Epidermal melanocyte (primary cell): ENCODE measurements around the gene SH3GL1.

Experiments
- DNase-seq: peaks from one replicate; pipeline ENCODE4 v3.0.0; 2011; ENCODE audit warnings: low spot score; ENCODE audit not compliant: insufficient read length

Gene SH3GL1

DNA sequence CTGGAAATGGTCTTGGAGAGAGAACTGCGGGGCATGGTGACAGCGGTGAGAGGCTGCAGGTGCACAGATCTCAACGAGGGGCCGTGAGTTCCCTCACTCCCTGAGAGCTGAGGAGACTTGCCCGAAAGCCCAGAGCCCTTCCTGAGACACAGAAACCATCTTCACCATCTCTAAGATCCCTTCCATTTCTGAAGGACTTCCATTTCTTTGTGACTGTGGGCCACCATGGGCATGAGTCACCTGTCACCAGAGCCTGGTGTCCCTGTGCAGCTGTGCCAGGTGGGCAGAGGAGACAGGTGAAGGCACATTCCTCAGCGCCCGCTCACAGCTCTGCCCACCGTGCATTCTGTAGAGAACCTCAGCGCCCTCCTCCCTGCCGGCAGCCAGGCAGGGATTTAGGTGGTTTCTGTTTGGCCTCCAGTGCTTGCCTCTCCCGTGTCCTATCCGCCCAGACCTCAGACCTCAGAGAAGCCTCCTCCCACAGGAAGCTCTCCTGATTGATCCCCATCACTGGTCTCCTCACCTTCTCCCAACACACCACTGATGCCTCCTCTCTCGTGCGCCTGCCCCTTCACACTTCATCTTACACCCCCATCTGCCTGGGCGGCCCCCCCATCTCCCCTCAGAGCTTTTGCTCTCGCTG, 24.2 kb downstream of the SH3GL1 start:
- no peak for DNase-seq

DNA sequence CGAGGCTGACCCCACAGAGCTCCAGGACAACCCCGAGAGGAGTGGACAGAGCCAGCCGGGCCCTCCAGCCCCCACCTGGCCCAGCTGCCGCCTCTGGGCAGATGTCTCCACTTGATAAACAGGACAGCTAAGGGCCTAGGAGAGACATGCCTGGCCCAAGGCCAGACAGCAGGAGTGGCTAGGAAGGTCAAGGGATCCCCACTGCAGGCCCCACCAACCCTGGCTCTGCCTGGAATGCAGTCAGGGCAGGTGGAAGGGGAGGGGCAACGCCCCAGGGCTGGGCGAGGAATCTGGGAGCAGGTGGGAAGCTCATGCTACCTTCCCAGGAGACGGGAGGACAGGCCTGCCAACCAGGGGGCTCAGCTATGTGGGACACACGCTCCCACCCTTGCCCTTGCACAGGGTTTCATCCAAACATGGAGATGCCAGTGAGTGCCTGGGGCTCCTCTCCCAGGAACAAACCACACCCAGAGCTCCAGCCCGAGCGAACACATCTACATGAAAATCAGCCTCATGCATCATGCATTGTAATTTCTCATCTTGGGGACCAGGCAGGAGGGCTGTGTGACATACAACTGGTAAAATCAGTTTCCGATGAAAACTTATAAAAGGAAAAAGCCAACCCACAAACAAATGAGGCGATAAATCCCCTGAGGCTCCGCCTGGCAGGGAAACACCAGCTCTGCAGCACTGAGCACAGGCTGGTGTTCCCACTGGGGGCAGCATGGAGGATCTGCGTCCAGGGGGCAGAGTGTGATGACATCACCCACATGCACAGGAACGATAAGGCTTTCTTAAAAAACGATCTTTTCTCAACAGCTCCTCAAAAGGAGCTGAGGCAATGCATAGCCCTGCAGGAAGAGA, 25.0 kb downstream of the SH3GL1 start:
- DNase-seq = no peak

DNA sequence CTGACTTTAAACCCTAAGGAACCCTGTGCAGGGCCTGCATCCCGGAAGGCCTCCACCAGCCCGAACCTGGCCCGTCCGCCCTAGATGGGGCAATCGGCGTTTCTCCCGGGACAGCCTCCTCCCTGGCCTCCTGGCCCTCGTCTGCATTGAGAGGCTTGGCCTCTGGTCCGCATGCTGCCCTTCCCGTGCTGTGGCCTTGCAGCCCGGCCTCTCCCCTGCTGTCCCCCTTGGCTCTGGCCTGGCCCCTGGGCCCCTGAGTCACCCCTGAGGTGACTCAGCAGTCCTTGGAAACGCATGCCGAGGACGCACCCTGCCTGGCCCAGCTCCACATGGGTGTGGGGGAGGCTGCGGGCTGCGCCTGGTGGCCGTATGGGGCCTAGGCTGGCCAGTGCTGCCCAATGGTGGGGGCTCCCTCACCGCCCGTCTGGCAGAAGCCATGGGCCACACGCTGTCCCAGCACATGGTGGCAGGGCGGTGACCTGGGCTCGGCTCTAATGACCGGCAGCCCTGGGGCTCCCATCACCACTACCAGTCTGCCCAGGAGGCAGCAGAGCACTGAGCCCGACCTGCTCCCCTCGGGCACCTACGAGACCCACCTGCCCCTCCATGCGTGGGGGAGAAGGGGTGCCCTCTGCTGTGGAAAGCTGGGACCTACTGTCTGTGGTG, 25.7 kb downstream of the SH3GL1 start:
- DNase-seq = no peak

DNA sequence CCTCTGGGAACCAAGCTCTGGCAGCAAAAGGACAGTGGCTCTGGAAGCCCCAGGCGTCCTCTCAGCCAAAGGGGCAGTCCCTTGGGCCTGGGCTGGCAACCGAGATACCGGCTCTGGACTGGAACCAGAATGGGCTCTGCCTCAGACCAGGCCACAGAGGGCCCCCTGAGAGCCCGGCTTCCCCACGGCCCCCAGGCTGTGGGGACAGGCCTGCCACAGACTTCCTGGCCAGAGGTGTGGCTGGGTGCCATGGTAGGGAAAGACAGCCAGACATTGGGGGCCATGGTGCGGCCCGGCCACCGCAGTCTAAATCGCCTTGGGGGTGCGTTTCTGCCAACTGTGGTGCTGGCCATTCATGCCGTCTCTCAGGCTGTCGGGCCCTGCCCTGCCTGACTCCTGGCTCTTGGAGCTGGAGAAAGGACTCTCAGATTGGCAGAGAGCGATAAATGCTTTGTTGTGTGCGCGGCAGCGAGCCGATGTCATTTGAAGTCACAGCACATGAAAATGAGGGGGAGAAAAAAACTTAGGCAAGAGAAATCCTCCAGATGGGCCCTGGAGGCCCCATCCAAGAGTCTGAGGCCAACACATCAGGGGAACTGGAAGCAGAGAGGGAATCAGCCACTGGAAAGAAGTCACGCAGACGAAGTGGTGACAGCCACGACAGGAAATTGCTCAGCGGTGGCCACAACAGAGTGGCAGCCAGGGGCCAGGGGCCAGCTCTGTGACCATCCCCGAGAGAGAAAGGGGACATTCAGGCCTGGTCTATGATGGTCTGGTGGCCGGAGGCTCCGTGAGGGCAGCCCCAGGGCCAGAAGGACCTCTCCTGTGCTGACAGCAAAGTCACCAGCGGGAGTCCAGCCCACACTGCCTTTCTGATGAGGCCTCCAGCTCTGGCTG, 26.5 kb downstream of the SH3GL1 start:
- no peak for DNase-seq

DNA sequence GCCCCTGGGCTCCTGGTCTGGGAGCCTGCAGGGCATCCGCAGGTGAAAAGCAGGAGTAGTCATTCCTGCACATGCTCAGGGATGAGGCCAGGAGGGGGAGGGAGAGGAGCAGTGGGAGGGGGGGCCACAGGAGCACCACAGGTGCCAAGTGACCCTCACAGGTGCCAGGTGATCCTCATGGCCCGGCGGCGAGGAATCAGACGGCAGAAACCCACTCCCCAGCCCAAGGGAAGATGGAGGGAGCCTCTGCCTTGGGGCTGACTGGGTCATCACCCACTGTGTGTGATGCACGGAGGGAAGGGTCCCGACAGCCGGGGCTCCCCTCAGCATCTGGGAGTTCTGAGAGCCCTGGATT, 27.4 kb downstream of the SH3GL1 start:
- DNase-seq = no peak

DNA sequence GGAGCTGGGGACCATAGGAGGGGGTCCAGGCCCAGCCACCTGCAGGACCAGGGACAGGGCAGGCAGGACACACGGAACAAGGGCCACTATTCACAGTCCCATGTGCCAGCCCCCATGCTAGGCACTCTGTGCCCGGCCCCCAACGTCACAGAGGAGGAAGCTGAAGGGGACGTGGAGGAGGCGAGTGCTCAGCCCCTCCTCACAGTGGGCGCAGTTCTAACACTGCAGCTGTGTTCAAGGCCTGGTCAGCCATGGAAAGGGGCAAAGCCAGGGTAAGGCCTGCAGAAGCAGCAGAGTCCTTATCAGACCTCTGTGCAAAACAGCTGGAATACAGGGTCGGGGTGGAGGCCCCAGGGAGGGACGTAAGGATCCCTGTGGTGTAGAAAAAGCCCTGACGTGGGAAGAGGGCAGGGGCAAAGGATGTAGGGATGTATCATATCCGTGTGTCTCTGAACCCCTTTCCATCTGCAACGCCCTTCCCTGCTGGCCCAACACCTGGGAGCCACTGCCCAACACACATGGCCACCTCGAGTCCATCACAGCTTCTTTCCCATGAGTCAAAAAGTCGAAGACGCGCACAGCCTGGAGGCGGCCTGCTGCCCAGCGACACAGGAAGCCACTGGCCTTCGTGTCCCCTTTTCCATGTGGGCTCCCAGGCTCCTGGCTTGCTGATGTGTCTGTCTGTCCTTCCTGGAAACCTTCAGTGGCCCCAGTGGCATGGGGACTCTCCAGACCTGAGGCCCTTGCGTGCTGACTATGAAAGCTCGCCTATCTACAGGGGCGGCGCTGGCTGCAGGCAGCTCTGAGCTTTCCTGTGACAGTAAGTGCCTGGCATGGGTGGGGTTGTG, 28.0 kb downstream of the SH3GL1 start:
- no peak for DNase-seq

DNA sequence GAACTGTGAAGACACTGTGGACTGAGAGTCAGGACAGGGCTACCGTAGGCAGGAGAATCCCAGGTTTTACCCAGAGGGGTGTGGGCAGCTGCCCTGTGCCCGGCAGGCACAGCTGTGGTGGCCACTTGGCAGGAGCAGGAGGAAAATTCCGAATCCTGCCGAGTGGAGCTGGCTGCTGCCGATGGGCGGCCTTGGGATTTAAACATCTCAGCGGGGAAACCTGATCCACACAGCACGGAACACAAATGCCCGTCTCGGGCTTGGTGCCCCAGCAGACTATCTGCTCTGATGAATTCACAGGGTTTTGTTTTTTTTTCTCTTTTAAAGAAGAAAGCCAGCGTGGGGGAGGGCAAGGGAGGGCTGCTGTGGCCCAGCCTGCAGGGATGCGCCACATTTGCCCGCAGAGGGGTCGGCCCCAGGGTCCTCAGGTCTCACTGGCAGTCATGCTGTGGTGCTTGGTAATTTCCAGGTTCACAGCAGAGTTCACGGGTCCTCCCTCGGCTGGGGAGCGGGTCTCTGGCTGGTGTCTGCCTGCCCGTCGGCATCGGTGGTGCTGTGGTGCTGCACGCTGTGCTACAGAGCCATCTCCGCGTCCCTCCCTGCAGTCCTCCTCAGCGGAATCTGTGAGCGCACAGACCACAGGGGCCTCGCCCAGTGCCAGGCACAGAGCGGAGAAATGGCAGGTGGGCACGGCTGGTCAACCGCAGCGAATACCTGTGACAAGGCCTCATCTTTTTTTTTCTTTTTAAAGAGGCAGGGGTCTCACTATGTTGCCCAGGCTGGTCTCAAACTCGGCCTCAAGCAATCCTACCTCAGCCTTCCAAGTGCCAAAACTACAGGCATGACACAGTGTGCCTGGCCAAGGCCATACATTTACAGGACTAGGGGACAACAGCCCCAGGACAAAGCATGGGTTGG, 28.8 kb downstream of the SH3GL1 start:
- DNase-seq = no peak

DNA sequence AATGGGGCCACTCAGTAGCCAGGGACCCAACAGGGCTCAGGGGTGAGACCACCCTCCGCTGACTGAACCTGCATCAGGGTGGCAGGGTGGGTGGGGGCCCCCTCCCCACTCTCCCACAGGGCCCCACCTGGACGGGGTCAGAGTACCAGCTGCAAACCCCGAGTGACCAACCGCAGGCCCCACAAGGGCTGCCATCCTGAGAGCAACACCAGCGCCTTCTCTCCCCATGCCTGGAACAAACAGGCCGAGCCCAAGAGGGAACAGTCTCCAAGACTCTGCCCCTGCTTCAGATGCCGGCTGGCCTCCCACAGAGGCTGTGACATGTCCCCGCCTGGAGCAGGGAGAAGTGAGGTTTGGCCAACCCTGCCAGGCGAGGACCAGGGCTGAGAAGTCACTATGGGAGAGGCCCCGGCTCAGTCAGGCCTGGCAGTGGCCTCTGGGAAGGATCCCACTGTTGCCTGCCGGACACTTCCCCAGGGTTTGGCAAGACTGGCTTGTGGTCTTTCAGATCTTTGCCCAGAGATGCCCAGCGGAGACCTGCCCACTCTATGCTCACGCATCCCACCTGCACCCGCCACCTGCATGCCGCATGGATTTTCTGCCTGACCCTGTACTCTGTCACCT, 29.8 kb downstream of the SH3GL1 start:
- no peak for DNase-seq

DNA sequence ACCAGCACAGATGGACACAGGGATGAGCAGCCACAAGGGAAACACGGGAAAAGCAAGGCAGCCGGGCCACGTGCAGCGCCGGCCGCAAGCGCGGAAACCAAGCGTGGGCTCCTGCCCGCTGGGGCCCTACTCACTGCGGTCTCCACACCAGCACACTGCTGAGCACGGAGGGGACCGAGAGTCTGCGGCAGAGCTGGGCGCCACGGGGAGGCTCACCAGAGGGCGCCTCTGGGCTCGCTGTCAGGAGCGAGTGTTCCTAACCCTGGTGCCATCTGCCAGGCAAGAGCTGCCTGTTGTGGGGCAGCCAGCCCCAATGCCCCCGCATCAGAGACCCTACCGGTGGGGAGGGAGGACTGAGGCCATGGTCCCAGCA, 30.5 kb downstream of the SH3GL1 start:
- DNase-seq = peak; percentile 43

DNA sequence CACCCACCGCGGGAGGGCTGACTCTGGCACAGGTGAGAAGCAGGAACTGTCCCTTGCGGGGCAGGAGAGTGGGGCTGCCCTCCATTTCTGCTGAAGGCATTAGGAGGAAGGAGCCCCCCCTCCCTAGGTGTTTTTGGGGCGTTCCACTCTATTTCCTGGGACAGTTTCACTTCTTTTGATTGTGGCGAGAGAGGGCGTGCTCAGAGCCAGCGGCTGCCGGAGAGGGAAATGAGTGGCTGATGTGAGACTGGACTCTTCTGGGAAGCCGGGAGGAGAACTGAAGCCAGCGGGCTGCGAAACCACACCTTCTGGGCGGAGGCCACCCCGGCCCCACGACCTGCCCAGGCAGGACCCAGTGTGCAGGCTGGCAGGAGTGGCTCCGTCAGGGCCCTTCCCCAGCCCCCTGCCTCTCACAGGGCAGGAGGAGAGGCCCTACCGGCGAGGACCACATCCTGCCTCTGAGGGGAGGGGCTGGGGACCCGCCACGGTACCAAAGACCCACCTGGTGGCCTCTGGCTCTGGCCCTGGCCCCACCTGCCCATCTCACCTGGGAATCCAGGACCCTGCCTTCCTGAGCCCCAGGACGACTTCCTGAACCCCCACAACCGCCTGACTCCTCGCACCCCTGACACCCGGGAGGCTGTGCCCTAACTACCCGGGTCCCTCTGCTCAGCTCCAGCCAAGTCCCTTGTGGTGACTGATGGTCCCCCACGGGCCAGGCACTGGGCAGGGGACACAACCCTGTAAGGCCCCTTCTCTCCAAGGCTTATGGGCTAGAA, 31.0 kb downstream of the SH3GL1 start:
- DNase-seq = peak; percentile 11

DNA sequence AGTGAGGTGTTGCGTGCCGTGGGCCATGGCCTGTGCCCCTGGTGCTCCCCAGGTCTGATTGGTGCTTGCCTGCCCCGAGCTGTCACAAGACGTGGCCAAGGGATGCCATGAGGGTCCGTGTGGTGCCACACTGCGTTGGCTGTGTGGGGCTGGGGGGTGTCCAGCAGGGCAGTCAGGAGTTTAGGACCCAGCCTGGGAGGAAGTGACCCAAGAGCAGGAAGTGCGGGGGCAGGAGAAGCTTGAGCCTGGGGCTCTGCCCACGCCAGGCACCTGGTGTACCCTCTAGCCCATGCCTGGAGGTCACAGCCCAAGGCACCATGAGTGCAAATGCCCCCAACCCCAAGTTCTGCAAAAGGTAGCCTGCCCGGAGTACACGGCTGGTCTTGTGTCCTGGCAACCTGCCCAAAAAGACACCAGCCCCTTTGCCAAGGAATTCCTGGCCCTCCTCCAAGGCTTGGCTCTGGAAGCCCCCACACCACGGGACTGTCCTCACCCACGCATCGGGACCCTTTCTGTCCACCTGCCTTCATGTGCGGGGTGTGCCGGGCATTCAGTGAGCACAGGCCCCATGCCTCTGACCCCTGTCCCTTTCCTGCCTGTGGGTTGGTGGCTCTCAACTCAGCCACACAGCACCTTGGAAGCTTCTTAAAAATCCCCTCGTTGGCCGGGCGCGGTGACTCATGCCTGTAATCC, 32.1 kb downstream of the SH3GL1 start:
- no peak for DNase-seq

DNA sequence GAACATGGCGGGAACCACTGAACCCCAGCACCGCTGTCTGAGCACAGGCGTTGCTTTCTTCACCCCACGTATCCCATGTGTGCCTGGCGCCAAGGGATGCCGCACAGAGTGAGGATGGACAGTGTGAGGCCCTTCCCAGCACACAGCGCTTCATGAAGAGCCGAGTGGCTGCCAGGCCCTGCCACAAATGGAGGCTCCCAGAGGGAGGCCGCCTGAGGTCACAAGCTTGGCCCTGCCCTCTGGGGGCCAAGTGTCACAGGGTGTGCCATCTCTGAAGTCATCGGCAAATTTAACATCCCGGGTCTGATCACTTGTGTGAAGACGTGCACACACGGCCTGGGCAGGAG, 32.6 kb downstream of the SH3GL1 start:
- no peak for DNase-seq

DNA sequence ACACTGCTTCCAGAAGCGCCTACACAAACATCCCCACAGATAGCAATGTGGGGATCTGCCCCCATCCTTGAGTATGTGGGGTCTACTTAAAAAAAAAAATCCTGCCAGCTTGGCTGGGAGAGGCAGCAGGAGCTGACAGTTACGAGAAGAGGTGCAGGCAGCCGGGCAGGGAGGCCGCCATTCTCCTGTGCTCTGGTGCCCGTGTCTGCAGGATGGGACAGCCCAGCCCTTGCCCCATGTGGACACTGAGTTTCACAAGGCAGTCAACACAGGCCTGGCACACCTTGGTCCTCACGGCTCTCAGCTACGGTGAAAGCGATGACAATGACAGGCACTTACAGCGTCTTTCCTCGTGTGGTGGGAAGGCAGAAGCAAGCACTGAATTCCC, 33.0 kb downstream of the SH3GL1 start:
- DNase-seq = peak; percentile 3

DNA sequence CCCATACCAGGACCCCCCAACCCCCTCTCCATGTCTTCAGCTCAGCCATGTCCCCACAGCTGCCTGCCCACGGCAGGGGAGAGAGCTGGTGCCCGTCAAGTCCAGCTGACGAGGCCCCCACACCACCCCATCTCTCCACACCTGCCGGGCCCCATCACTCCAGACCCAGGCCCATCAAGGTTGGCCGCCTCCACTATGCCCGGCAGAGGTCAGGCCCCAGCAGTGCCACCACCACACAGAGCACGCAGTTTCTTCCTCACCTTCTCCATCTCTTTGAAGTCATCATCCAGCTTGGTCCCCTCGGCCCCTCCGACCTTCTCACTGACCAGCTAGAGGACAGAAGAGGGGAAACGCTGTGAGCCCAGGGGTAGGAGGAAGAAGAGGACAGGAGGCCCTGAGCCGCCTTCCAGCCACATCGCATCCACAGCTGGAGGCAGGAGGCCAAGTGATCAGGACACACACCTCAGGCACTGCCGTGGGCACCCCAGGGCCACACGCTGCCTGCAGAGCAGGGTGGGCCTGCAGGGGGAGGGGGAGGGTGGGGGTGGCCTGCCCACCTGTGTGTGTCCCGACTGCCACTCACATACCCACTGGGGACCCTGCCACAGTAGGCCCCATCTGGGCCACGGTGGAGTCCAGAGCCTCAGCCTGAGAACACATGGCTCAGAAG, 33.5 kb downstream of the SH3GL1 start:
- no peak for DNase-seq

DNA sequence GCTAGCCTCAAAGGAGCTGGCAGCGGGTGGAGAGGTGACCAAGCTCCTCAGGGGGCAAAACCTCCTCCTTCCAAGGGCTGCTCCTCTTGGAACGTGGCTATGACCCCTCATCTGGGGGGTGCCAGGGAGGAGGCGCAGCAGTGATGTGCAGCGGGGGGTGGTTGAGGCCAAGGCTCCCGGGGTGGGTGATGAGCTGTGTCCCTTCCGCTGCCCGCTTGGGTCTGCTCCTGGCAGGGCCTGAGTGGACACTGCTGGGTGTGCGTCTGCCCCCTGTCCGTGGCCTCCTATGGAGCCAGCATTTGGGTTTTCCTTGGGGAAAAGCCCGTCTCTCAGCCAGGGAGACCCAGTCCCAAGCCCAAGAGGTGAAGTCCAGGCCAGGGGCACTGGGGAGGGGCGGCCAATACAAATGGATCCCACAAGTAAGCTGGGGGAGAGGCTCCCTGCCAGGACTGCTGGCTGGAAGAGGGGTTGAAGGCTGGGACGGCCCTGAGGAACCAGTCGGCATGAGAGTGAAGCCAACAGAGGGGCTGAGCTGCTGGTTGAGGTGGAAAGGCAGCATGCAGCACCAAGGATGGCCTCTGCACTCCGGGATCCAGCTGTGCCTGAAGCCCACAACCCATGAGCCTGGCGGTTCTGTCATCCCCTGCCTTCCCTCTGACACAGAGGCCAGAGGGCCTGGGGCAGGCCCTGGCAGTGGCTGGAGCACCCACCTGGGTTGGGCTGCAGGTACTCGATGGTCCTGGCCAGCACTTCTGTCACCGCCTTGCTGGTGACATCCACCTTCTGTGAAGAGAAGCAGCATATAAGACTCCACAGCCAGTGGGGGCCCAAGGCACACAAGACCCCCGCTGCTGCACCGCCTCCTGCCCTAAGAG, 34.3 kb downstream of the SH3GL1 start:
- no peak for DNase-seq

DNA sequence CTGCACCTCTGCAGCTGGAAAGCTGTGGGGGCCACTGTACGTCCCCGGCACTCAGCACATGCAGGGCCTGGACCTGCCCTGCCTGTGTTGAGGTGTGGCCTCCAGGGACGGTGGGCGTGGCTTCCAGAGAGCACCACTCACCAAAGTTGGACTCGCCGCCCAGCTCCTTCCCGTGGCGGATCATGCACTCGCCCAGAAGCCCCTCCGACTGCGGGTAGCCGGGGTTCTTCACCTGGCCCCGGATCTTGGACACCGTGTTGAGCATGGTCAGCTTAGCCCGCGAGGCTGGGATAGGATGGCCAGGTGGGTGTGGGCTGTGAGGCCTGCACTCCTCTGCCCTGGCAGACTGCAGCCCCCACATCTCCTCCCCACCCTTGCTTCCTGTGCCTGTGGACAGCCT, 35.0 kb downstream of the SH3GL1 start:
- DNase-seq = no peak
